SHP77 (cell line): ENCODE measurements around the gene NHSL2.
"Not testable (repeated sequence)": the region's sequence is repeated elsewhere in the genome, so short reads cannot be mapped to it uniquely, and the experiment has no call there.

Experiments used
- DNase-seq, 2 experiments: peaks; one replicate each; lab custom pipeline; 2025; lab: John Stamatoyannopoulos, UW

The NHSL2 gene

DNA sequence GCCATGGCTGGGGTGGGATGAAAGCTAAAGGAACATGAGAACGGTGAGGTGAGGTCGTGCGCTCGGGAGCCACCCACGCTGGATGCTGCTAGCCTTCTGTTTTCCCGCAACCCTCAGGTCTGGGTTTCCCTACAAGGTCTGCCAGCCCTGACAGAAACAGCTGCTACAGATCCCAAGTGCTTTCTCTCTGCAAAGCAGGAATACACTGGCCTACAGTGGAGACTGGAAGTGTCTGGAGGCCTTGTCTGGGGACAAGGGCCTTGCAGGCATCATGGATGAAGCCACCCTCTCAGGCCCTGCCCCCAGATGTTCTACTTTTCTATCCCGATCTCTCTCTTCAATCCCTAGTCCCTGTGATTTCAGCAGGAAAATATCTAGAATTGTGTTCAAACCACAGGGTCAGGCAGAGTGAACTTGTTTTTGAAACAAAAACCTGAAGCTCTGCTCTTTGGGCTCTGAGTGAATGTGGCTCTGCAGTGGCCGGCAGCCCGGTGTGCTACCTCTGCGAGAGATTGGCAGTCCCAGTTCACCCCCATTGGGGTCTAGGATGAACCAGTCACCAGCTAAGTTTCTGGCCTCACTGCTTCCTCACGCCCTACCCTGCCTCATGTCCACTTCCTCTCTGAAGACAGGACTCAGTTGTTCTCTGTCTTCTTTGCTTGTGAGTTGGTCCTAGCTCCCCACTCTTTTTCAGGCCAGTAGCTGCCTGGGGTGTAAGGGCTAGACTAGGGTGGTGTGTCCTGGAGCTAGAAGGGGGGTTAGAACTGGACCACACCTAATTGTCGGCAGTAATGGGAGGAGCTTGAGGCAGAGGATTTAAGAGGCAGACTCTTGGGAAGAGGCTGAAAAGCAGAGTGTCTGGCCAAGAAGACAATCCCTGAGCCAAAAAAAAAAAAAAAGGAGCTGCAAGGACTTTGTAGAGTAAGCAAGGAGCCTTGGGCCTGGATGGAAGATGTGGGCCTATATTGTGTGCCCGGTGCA, 131.5 kb downstream of the NHSL2 start:
- DNase-seq, result no peak

DNA sequence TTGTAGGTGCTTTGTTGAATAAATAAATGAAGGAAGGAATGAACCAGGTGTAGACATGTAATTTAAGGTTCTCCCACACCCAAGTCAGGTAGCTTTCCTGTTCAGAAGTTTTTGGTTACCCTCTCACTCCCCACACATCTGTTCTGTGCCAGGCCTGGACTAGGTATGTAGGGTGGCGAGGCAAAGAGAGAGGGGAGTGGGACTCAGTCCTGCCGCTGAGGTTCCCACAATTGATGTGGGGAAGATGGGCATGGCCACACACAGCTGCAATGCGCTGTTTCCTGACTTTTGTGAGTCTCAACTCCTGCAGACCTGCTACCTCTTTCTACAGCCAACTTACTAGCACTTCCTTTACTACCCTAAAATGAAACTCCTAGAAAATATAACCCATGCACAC, 132.2 kb downstream of the NHSL2 start:
- no peak for DNase-seq

DNA sequence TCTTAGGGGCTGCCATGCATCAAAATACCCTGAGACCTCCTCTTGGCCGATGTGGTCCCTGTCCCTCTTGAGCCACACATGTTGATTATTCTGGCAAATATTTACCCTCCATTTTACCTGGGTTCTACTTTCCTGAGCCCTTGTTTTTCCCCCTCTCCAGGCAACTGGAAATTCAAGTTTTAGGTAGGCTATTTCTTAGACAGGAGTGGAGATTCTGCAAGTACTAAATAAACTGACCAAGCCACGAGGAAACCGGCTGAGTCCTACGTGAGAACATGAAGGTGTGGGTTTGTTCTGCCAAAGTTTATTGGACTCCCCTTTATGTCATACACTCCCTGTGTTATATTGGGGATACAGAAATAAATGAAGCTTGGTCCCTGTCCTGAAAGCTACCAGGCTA, 133.0 kb downstream of the NHSL2 start:
- DNase-seq, result no peak

DNA sequence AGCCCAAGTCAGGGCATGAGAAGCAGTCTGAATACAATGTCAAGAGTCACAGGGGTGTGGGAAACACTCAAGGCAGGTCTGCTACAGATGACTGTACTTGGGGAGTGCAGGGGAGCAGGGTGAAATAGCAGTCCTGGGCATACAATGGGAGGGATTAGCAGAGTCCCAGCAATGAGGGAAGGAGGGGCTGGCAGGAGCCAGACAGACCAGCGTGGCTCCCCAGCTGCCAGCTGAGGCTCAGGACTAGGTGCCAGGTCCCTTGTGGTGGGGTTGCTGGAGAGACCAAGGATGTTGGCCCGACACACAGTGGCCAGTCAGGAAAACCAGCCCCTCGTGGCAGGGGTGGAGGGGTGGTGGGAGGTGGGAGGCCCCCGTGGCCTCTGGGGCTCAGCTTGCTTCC, 134.5 kb downstream of the NHSL2 start:
- DNase-seq, result no peak

DNA sequence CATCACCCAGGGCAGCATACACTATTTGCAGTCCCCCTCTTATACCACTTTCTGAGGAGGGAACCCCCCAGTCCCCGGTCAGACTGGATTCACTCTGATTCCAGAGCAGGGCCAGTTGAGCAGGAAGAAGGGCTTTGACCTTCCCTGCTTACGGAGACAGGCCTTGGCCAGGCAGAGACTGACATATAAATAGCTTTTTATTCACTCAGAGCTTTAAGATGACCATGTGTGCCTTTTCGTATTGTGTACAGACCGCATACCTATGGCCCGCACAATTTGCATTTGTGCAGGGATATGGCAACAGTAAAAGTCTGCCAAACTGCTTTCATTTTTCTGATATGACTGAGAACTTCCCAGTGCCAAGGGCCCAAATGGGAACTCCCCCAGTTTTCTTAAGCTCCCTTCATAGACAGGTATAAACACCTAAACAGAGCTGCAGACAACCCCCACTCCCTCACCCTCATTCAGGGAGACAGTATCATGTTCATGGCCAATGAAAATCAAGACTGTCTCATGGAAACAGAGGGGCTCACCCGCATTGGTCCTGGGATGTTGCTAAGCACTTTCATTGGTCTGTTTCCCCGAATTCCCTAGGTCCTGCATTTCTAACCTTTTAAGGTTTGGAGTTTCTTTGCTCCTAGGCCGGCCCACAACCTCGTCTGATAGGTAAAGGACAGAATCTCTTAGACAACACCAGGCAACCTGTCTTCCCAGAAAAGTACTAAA, 135.1 kb downstream of the NHSL2 start:
- DNase-seq, result no peak

DNA sequence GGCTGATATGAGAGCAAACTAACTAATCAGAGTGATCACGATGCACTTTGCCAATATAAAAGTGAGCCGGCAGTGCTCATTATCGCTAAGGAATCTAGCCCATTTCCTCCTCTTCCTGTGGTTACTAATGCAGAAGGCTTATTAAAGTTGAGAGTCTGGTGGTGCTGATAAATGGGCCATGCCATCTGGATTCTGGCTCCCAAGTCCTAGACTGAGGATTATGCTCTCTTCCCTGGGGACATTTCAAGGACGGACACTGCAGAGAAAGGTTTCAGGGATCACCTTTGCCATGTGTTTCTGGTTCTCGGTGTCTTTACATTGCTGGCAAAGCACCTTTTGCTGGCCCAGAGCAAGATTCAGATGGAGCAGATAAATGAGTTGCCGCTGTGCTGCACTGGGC, 135.8 kb downstream of the NHSL2 start:
- no peak for DNase-seq

DNA sequence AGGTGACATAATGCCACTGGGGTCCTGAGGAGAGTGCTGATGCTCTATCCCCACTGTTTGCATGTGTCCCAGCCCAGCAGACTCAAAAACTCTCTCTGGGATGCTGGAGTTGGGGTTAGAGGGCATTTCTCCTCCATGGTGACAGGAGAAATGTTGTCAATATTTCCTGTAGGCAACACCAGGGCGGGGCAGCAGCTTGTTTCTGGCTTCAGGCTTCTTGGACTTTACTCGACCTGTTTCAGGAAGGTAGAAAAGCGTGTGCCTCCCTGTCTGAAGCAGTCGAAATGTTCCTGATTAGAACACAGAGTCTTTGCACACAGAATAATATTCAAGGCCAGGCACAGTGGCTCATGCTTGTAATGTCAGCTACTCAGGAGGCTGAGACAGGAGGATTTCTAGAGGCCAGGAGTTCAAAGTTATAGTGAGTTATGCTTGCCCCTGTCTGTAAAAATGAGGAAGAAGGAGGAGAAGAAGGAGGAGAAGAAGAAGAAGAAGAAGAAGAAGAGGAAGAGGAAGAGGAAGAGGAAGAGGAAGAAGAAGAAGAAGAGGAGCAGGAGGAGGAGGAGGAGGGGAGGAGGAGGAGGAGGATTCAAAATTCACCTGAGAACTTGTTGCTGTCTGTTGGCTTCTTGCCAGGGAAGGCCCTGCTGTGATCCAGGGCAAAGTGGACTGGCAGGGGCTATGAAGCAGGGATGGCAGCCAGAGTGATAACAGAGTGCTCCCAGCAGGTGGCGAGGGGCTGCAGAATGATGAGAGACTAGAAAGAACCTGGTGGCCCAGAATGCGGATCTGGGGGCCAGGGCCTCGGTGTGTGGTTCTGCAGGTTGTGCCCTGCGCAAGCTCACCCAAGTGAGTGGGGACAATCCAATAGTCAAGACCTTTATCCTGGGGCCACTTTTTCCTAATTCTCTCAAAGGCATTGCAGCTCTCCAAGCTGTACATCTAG, 138.1 kb downstream of the NHSL2 start:
- no peak for DNase-seq

DNA sequence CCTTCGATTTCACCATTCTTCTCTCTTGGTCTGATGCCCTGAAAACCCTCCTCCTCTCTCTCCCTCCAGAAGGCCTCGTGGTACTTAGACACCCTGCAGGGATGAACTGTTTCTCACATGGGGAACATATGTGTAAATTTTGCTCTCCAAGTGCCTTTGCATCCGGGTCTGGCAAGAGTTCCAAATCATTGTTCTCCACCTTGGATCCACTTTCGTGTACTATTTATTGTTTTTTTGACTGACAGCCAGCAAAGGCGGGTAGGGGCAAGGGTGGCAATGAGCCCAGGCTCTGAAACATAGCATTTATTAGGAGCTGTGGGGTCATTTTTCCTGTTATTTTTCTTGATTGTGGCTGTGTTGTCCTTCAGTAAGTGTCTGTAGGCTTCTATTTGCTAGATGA, 139.4 kb downstream of the NHSL2 start:
- no peak for DNase-seq

DNA sequence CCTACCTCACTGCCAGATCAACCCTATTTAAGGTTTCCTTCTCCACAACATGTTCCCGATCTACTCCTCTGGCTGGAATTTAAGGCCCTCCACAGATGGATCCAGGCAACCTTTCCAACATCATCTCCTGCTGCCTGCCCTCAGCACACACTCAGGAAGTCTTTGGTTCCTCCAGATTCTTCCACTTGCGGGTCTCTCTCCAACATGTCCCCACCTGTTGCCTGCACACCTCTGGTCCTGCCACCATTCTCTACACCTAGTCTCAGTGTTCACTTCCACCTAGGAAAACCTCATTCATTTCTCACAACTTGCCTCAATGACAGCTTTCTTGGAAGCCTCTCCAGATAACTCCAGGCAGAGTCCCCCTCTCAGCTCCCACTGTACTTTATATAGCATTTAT, 140.9 kb downstream of the NHSL2 start:
- DNase-seq, result no peak

DNA sequence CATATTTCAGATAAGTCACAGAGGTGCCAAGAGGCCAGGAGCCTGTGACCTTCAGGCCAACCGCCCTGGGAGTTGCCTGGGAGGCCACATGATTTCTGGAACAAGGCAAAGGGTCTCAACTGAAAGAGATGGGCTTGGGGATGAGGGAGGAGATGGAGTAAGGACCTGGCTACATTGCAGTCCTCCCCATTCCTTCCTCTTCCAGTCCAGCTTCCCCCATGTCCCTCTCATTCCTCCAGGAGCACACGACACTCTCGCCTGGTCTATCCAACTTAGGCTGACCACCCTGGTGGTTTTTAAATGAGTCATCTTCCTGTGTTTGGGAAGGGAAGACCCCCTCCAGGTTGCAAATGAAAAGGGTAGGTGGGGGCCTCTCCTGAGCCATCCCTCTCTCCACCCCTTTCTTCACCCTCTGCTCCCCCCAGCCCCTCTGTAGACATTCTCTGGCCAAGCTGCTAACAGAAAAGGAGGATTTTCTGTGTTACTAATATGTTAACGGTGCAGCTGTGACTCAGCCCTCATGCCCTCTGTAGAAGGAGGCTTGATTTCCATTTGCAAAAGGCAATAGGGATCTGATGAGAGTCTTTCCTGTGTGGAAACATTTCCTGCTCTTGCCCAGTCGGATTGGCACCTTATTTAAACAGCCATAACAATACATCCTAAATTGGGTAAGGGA, 141.9 kb downstream of the NHSL2 start:
- DNase-seq, result no peak

DNA sequence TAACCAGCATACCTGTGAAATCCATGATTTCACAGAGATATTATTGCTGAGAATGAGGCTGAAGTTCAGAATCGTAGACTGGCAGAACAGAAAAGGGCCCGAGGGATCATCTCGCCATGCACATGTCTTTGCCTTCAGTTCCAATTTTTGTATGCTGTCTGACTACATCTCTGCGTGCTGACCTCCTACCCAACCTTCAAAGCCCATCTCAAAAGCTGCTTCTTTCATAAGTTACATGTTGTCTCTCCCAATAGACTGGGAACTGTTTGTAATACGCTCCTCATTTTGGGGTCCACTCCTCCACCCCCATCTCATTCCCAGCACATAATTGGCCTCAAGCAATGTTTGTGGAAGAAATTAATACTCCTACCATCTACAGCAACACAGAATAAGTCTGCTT, 142.9 kb downstream of the NHSL2 start:
- DNase-seq, result no peak

DNA sequence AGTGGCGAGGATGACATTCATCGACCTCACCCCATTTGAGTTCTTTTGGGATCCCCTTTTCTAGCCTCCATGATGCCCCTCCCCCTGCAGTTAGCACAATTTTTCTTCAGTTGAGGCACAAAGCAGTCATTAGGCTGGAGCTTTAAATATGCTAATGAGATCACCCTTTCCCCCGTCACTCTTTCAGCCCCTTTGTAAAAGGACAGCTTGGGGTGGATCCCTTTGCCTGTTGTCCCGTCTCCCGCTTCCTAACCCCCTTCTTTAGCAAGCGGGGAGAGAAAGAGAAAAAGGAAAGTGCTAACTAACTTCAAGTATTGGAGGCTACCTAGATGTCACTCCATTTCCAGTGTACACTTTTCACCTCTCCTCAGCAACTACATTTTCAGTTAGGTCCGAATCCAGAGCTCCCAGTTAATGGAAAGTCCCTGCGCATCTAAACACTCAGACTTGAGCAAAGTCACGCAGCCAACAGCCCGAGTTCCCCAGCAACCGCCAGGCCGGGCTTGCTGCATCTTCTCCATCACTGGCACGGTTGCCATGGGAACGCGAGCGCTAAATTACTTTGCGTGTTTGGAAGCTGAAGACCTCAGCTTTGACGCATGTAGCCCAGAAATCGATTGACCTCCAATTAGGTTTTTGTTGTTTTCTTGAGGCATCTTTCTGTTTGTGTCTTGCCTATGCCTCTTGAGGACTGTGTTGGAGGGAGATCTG, 144.3 kb downstream of the NHSL2 start:
- no peak for DNase-seq

DNA sequence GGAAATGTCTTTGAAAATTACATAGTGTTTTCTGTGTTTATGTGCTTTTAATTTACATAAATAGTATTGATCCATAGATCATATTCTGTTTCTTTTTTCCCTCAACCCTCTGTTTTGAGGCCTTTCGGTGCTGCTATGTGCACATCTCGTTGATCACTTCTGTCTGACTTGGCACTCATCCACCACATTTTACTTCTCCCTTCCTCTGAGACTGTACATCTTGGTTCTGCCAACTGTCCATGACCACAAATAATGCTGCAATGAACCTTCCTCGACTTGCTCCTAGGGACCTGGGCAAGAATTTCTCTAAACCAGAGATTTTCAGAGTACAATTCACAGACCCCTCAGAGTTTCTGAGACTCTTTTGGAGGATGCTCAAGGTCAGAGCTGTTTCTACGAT, 146.7 kb downstream of the NHSL2 start:
- DNase-seq, result no peak

DNA sequence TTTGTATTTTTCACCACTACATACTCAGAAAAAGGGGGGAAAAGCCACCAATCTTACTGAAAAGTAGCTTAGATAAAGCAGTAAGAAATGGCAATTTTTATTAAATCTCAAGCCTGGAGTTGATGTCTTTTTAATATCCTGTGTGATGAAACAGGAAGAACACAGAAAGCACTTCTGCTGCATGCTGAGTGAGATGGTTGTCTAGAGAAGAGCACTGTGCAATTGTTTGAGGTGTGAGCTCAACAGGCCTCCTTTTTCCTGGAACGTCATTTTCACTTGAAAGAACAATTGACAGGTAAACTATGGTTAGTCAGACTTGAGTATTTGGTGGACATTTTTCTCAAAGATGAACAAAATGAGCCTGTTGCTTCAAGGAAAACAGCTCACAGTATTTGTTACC, 147.2 kb downstream of the NHSL2 start:
- DNase-seq, result no peak

DNA sequence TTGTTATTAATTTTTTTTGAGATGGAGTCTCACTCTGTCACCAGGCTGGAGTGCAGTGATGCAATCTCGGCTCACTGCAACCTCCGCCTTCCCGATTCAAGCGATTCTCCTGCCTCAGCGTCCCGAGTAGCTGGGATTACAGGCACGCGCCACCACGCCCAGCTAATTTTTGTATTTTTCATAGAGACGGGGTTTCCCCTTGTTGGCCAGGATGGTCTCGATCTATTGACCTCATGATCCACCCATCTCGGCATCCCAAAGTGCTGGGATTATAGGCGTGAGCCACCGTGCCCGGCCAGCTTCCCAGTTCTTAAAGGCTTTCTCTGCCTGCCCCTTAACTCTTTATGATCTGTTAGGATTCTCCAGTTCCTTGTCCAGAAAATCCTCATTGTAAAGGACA, 147.7 kb downstream of the NHSL2 start:
- not testable (repeated sequence) for DNase-seq

DNA sequence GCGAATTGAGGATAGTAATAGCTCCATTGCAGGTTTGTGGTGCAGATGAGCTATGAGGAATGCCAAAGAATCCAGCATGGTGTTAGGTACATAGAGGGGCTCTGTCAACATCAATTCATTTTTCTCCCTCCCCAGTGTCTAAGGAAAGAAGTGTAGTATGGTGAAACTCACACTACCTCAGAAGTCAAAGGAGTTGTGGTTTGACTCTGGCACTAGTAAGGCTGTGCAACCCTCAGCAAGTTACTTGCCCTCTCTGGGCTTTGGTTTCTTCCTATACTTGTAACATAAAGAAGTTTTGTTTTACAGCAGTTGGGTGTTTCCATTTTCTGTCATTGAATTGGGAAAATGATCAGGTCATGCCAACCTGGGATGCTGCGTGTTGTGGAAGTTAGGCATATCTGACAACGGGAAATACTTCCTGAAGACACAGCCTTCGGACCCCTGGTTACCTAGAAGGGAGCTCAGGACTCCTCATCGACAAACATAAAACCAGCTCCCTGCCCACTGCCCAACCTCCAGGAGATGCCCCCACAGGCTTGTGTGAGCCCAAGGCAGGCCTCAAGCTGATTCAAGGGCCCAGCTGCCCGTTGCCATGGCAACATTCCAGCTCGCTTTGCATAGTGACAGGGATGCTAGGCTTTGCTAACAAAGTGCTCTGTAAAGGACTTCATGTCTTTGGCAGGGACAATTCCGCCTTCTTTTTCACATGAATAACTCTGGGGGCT, 149.7 kb downstream of the NHSL2 start:
- peak; percentile 20 to 21 for DNase-seq

DNA sequence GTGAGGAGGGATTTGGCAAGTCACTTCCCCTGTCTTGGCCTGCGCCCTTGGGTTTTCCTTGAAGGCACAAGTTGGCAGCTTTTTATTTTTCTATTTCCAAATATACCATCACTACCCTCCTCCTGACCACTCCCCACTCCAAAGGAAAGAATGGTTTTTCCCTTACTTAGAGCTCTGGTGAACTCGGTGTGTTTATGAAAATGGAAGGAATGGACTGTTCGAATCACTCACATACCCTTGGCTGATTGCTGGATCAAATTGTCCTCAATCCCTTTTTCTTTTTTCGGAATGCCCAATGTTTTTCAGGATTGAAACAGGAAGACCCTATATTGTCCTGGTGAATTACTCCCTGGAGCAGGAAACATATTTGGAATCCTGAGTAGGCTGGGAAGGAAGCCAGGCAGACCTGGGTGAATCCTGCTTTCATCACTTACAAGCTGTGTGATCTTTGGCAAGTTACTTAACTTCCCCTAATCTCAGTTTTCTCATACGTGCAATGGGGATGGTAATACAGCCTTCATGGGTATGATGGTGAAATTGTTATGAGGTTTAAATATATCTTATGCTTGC, 150.4 kb downstream of the NHSL2 start:
- no peak for DNase-seq

DNA sequence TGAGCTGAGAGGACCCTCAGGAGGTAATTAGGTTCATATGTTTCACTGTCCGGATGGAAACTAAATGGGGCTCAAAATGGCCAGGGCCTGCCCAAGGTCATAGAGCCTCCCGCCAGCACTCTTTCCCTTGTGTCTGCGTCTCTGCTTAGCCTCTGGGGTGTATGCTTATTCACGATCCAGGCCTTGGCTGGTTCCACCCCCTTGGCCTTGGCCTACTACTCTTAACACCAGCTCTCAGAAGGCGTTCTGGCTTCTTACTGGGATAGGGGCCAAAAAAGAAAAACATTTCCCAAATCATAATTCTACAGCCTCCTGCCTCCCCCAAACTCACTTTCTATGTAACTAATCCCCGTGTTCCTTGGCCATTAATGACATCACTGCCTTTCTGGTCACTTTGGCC, 152.3 kb downstream of the NHSL2 start:
- no peak for DNase-seq

DNA sequence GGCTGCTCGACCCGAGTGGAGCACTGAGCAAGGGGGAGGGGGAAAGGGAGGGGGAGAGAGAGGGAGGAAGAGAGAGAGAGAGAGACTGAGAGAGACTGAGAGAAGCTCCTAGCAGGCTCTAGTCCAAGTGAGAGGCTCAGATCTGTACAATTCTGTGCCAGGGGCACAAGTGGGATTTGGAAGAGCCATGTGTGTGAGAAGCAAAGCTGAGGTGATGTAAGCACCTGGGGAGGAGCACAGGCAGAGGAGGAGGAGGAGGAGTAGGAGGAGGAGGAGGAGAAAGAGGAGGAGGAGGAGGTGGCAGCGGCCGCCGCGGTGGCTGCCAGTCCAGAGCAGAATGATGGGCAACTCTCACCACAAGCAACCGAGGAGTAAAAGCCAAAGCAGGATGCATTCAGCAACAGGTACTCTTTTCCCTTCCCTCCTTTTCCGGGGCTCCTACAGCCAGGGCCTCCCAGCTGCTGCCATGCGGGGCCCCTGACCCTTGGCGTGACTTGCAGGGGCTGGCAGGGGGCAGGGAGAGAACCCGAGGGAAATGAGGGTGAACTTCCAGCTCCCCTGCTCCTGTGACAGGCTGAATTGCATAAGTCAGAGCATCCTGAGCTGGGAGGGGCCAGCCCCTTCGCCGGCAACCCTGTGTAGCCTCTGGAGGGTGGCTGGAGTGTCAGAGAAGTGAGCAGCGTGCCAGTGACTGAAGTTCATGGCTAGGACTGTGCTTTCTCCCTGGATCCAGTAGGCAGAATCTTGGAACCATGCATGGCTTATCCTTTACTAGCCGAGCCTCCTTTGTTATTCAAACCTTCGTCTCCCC, 158.9 kb downstream of the NHSL2 start:
- DNase-seq, result no peak
